Ascending aorta (tissue), 2 donors: ENCODE measurements around the gene CFDP1. TPM values are rescaled to one million over a fixed set of nuclear protein-coding genes. Genes with fewer than 3 reads are reported as not detected.
A peak's percentile ranks its signal among the peaks of the same experiment; 100 is the strongest.

Source experiments
- DNase-seq, 2 donors: peaks; one replicate each; pipeline ENCODE4 v3.0.0-alpha.2; 2019; ENCODE audit warnings: low spot score in 2 of 2
- H3K27ac ChIP-seq, 2 donors: fragments of 200-600 bp; sonication (generic); one replicate each; pipeline ENCODE4 v1.5.1; 2016 to 2017; ENCODE audit warnings: mild to moderate bottlenecking in 1 of 2
- H3K27me3 ChIP-seq: fragments of 200-600 bp; sonication (generic); one replicate; pipeline ENCODE4 v1.5.1; 2017
- H3K36me3 ChIP-seq, 2 donors: fragments of 200-600 bp; sonication (generic); one replicate each; pipeline ENCODE4 v1.5.1; 2016
- H3K4me1 ChIP-seq, 2 donors: fragments of 200-600 bp; sonication (generic); one replicate each; pipeline ENCODE4 v1.5.1; 2016 to 2017; ENCODE audit warnings: mild to moderate bottlenecking in 1 of 2
- H3K4me3 ChIP-seq, 2 donors: fragments of 200-600 bp; sonication (generic); one replicate each; pipeline ENCODE4 v1.5.1; 2016 to 2017; ENCODE audit warnings: mild to moderate bottlenecking in 1 of 2
- H3K9me3 ChIP-seq, 2 donors: fragments of 200-600 bp; sonication (generic); one replicate each; pipeline ENCODE4 v1.5.1; 2016
- intact Hi-C: fragments of 100-400 bp; cut with DNase I; formaldehyde crosslinking; loops from one replicate; pipeline ENCODE4 v1.15.1; 2023
- total RNA-seq: library from RNA; depleted of rRNA; stranded (reverse); fragments of >200 nt; gene quantifications from one replicate; pipeline ENCODE4 v1.1.0, GENCODE V29; 2016
- TF ChIP-seq, protein P1 (sequence below), 3 experiments: fragments of 200-600 bp in 2 of 3; fragments of 450-650 bp in 1 of 3; sonication (generic) in 2 of 3; IDR thresholded peaks; one replicate each; pipeline ENCODE4 v1.5.1; 2016 to 2019; ENCODE audit warnings: antibody characterized with exemption in 3 of 3, mild to moderate bottlenecking in 1 of 3, moderate library complexity in 1 of 3

CFDP1 gene
- total RNA-seq, 1 donor from 2014 or later = 8.3 TPM

DNA sequence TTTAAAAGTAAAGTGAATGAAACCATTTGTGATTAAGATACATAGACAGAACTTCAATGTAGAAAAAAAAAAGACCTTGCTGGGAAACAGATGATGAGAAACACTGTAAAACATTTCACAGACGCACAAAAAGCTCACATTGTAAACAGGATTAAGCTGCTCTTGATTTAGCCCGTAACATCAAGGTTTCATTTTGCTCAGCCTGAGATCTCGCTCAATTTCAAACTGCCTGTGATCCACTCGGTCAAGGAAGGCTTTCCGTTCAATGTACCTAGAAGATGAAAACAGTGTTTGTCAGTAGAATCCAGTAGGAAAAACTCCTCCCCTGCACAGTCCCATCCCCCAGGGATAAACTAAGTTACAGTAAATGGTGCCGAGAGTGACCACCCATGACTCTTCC, 139.5 kb downstream of the CFDP1 start:
- no peaks in the 10 kb centered on the region for H3K4me1 ChIP-seq
- H3K27me3 ChIP-seq = no peaks in the 10 kb centered on the region
- DNase-seq = no peak
- no peak overlapping the region for H3K4me3 ChIP-seq
- TF ChIP-seq, protein P1, sequence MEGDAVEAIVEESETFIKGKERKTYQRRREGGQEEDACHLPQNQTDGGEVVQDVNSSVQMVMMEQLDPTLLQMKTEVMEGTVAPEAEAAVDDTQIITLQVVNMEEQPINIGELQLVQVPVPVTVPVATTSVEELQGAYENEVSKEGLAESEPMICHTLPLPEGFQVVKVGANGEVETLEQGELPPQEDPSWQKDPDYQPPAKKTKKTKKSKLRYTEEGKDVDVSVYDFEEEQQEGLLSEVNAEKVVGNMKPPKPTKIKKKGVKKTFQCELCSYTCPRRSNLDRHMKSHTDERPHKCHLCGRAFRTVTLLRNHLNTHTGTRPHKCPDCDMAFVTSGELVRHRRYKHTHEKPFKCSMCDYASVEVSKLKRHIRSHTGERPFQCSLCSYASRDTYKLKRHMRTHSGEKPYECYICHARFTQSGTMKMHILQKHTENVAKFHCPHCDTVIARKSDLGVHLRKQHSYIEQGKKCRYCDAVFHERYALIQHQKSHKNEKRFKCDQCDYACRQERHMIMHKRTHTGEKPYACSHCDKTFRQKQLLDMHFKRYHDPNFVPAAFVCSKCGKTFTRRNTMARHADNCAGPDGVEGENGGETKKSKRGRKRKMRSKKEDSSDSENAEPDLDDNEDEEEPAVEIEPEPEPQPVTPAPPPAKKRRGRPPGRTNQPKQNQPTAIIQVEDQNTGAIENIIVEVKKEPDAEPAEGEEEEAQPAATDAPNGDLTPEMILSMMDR (IDR thresholded peaks at IDR 0.05) = no peak
- H3K27ac ChIP-seq = no peak overlapping the region
- peaks cover 17 to 42% of the 10 kb centered on the region in 2 donors for H3K36me3 ChIP-seq
- H3K9me3 ChIP-seq = no peaks in the 10 kb centered on the region
- intact Hi-C loops = no loop called here

DNA sequence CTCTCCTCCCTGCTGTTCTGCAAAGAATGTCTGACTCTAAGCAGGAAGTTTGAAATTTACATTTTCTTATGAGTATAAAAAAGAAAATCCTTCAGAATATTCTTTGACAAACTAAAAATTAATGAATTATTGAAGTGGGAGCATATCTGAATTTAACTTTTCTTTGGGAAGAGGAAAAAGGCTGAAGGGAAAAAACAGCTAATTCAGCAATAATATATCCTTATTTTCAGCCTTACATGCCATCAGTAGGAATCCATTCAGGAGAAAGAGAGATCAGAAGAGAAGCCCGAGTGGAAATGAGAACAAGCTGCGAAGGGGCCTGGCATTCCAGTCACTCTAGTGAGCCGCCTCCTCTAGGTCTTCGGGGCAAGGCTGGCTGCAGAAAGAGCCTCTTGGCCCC, 140.1 kb downstream of the CFDP1 start:
- DNase-seq = no peak
- Histone ChIP-seq H3K36me3 (peaks cover 17 to 39% of the 10 kb centered on the region in 2 donors), H3K4me3 (no peak overlapping the region), H3K4me1 (no peaks in the 10 kb centered on the region), H3K9me3 (no peaks in the 10 kb centered on the region), H3K27ac (no peak overlapping the region), H3K27me3 (no peaks in the 10 kb centered on the region)
- TF ChIP-seq, protein P1 (IDR thresholded peaks at IDR 0.05) = no peak
- intact Hi-C loops = no loop called here

DNA sequence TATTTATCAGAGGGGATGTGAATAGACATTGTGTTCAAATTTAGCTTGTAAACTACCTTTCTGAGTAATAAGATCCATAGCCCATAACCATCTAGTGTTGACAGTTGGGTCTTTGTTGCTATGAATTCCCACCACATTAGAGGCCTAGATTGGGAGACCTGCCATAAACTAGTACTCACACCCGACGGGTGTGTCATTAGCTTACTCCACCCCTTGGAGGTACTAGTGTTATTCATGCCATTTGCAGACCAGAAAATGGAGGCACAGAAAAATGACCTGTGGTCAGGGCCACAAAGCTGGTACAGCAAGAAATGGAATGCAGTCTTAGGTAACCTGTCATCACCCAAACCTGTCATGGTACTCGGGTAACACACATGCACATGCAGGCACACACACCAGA, 140.6 kb downstream of the CFDP1 start:
- Histone ChIP-seq H3K9me3 (no peaks in the 10 kb centered on the region), H3K4me3 (no peak overlapping the region), H3K27me3 (no peaks in the 10 kb centered on the region), H3K36me3 (peaks cover 17 to 39% of the 10 kb centered on the region in 2 donors), H3K27ac (no peak overlapping the region), H3K4me1 (no peaks in the 10 kb centered on the region)
- intact Hi-C loops = no loop called here
- DNase-seq = no peak
- TF ChIP-seq, protein P1 (IDR thresholded peaks at IDR 0.05) = no peak

DNA sequence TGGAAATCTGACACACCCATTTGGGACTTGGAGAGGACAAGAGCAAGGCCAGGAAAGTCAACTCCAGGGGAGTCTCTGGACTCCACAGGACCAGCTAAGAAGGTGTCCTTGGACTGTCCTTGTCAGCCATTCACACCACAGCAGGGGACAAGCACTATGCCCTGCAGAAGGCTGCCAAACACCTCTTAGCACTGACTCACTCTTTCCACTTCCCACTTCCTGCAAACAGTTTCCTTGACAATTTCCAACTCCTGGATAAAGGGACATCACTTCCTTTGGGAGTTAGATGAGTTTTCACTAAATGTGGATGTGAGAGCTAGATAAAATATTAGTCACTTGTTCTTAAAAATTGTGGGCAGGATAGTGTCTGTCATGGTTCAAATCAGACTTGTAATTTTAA, 144.1 kb downstream of the CFDP1 start:
- no peaks in the 10 kb centered on the region for H3K4me1 ChIP-seq
- intact Hi-C loops = no loop called here
- TF ChIP-seq, protein P1 (IDR thresholded peaks at IDR 0.05) = no peak
- H3K4me3 ChIP-seq = no peak overlapping the region
- DNase-seq = no peak
- no peaks in the 10 kb centered on the region for H3K9me3 ChIP-seq
- H3K27me3 ChIP-seq = no peaks in the 10 kb centered on the region
- H3K36me3 ChIP-seq = peaks cover 14 to 34% of the 10 kb centered on the region in 2 donors
- peak overlapping the region in 1 of 2 donors; percentile 14 for H3K27ac ChIP-seq

DNA sequence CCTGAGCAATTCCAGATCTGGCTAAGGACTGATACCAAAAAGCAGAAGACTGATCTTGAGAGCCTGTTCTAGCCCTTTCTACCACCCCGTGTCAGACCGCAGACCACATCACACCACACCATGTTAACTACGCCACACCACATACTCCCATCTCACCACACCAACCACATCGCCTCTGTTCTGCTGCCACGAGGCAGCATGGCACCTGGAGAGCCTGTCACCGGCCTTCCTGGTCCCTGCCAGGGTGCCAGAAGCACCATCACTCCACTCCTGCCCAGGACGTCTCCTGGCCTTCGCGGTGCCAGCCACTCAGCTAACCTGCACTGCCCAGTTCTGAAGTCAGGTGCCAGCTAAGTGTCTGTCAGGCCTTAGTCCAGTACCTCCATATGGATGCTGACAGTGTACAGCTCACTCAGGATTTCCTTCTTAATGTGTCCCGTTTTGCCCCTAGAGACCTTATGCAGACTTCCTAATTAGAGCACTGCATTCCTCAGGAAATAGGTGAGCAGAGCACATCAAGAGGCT, 144.6 kb downstream of the CFDP1 start:
- Histone ChIP-seq H3K27ac (peak overlapping the region in 1 of 2 donors; percentile 14), H3K4me1 (no peaks in the 10 kb centered on the region), H3K4me3 (no peak overlapping the region), H3K9me3 (no peaks in the 10 kb centered on the region), H3K27me3 (no peaks in the 10 kb centered on the region), H3K36me3 (peaks cover 12 to 29% of the 10 kb centered on the region in 2 donors)
- DNase-seq = no peak
- intact Hi-C loops = no loop called here
- TF ChIP-seq, protein P1 (IDR thresholded peaks at IDR 0.05) = no peak

DNA sequence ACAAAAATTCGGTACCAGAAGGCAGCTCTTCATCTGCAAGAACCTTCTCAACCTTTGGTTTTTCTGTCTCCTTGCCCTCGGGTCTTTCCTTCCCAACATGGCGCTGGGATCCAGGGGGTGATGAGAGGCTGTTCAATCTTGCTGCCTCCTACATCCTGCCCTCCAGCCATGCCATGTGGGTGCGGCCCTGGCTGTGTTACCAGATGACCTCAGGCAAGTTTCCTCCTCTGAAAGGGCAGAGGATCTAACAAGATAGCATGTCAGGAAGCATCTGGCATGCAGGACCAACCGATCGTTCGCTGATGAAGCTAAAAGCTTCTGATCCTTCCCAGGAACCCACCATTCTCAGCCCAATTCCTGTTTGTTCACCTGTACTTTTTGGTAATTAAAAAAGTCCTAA, 145.1 kb downstream of the CFDP1 start:
- Histone ChIP-seq H3K27ac (no peak overlapping the region), H3K9me3 (no peaks in the 10 kb centered on the region), H3K27me3 (no peaks in the 10 kb centered on the region), H3K36me3 (peaks cover 7 to 24% of the 10 kb centered on the region in 2 donors), H3K4me1 (no peaks in the 10 kb centered on the region), H3K4me3 (no peak overlapping the region)
- intact Hi-C loops = no loop called here
- no peak for DNase-seq
- TF ChIP-seq, protein P1 (IDR thresholded peaks at IDR 0.05) = no peak
